Measurements from ENCODE around the gene RB1.

Gene RB1

GRCh38 chr13:48493851-48494250 lies 190.3 kb downstream of the RB1 start:
- no peak overlapping the region for H3K4me3 ChIP-seq (ENCODE audit: low read depth, low read length)

GRCh38 chr13:48494874-48495273 lies 191.3 kb downstream of the RB1 start:
- TF ChIP-seq CTCF (IDR thresholded peaks at IDR 0.05; ENCODE audit: low read depth, low read length) = no peak
- H3K4me3 ChIP-seq (ENCODE audit: low read depth, low read length) = no peak overlapping the region

More at GRCh38 chr13:48493851-48494250, 190.3 kb downstream of the RB1 start:
- no peak for TF ChIP-seq CTCF (IDR thresholded peaks at IDR 0.05; ENCODE audit: low read depth, low read length)

- no peak overlapping the region for H3K4me3 ChIP-seq (ENCODE audit: low read depth, low read length)
- TF ChIP-seq CTCF (IDR thresholded peaks at IDR 0.05; ENCODE audit: low read depth, low read length) = no peak
Observed at GRCh38 chr13:48496271-48497161, 193.0 kb downstream of the RB1 start.

GRCh38 chr13:48497669-48498068 lies 194.1 kb downstream of the RB1 start:
- no peak for TF ChIP-seq CTCF (IDR thresholded peaks at IDR 0.05; ENCODE audit: low read depth, low read length)
- no peak overlapping the region for H3K4me3 ChIP-seq (ENCODE audit: low read depth, low read length)

- no peak for TF ChIP-seq CTCF (IDR thresholded peaks at IDR 0.05; ENCODE audit: low read depth, low read length)
- no peak overlapping the region for H3K4me3 ChIP-seq (ENCODE audit: low read depth, low read length)
Observed at GRCh38 chr13:48500652-48501197, 197.2 kb downstream of the RB1 start.

- TF ChIP-seq CTCF (IDR thresholded peaks at IDR 0.05; ENCODE audit: low read depth, low read length) = no peak
- no peak overlapping the region for H3K4me3 ChIP-seq (ENCODE audit: low read depth, low read length)
Observed at GRCh38 chr13:48501705-48502104, 198.2 kb downstream of the RB1 start.

Data from WI38 (cell line).